HEK293T (cell line): ENCODE data around the gene OR52E4.

Source experiments
- CTCF ChIA-PET: fragments of 350-600 bp; formaldehyde crosslinking; extraction: SDS; loops from one replicate; lab custom pipeline; 2021; ENCODE audit warnings: antibody characterized with exemption, inconsistent platforms; lab: Yijun Ruan, JAX
- POLR2A ChIA-PET: fragments of 350-600 bp; formaldehyde crosslinking; extraction: SDS; loops from one replicate; lab custom pipeline; 2020; ENCODE audit warnings: antibody characterized with exemption, inconsistent platforms; lab: Yijun Ruan, JAX
- DNase-seq: peaks from one replicate; pipeline ENCODE4 v3.0.0; 2012; ENCODE audit warnings: mixed read lengths; ENCODE audit errors: extremely low spot score
- ARNT ChIP-seq: fragments of 450-650 bp; IDR thresholded peaks from 2 replicates; pipeline ENCODE4 v1.6.1; 2017; ENCODE audit warnings: mild to moderate bottlenecking
- BHLHE40 ChIP-seq: fragments of 450-650 bp; IDR thresholded peaks from 2 replicates; pipeline ENCODE4 v1.6.1; 2016; ENCODE audit warnings: mild to moderate bottlenecking, moderate library complexity, borderline replicate concordance
- CTBP1 ChIP-seq: fragments of 450-650 bp; IDR thresholded peaks from 2 replicates; pipeline ENCODE4 v1.6.1; 2016; ENCODE audit warnings: borderline replicate concordance
- ELF4 ChIP-seq: fragments of 450-650 bp; IDR thresholded peaks from 2 replicates; pipeline ENCODE4 v1.6.1; 2017; ENCODE audit warnings: antibody characterized with exemption
- FOXA1 ChIP-seq: fragments of 450-650 bp; IDR thresholded peaks from 2 replicates; pipeline ENCODE4 v1.6.1; 2016; ENCODE audit warnings: mild to moderate bottlenecking
- FOXK2 ChIP-seq: fragments of 450-650 bp; IDR thresholded peaks from 2 replicates; pipeline ENCODE4 v1.6.1; 2016; ENCODE audit warnings: mild to moderate bottlenecking
- FOXM1 ChIP-seq: fragments of 450-650 bp; IDR thresholded peaks from 2 replicates; pipeline ENCODE4 v1.6.1; 2017; ENCODE audit warnings: mild to moderate bottlenecking, borderline replicate concordance
- HDGF ChIP-seq: fragments of 450-650 bp; IDR thresholded peaks from 2 replicates; pipeline ENCODE4 v1.6.1; 2017; ENCODE audit warnings: antibody characterized with exemption, borderline replicate concordance
- L3MBTL2 ChIP-seq: fragments of 450-650 bp; conservative IDR thresholded peaks from 2 replicates; pipeline ENCODE4 v1.6.1; 2016; ENCODE audit warnings: mild to moderate bottlenecking
- LEF1 ChIP-seq: fragments of 450-650 bp; IDR thresholded peaks from 2 replicates; pipeline ENCODE4 v1.6.1; 2017; ENCODE audit warnings: mild to moderate bottlenecking, borderline replicate concordance
- NFRKB ChIP-seq: fragments of 450-650 bp; IDR thresholded peaks from 2 replicates; pipeline ENCODE4 v1.6.1; 2016; ENCODE audit warnings: mild to moderate bottlenecking, moderate library complexity
- PKNOX1 ChIP-seq: fragments of 450-650 bp; IDR thresholded peaks from 2 replicates; pipeline ENCODE4 v1.6.1; 2016
- SP1 ChIP-seq: fragments of 450-650 bp; IDR thresholded peaks from 2 replicates; pipeline ENCODE4 v1.6.1; 2017
- SUZ12 ChIP-seq: fragments of 450-650 bp; IDR thresholded peaks from 2 replicates; pipeline ENCODE4 v1.6.1; 2016; ENCODE audit warnings: mild to moderate bottlenecking
- TARDBP ChIP-seq: fragments of 450-650 bp; IDR thresholded peaks from 2 replicates; pipeline ENCODE4 v1.6.1; 2016
- ZNF384 ChIP-seq: fragments of 450-650 bp; IDR thresholded peaks from 2 replicates; pipeline ENCODE4 v1.6.1; 2016

Gene OR52E4

GRCh38 chr11:5923427-5923776 is 43.0 kb downstream of the OR52E4 start:
- POLR2A ChIA-PET, result no interaction called here
- TF ChIP-seq CTBP1 (no peak), PKNOX1 (no peak), FOXA1 (no peak), ZNF384 (no peak), FOXK2 (no peak), TARDBP (no peak), HDGF (no peak), SP1 (no peak), SUZ12 (no peak), FOXM1 (no peak), ARNT (no peak), ELF4 (no peak), LEF1 (no peak), L3MBTL2 (no peak), NFRKB (no peak), BHLHE40 (no peak)
- CTCF ChIA-PET, result no interaction called here
- DNase-seq, result no peak

GRCh38 chr11:5923794-5924193 is 43.4 kb downstream of the OR52E4 start:
- CTCF ChIA-PET, result no interaction called here
- POLR2A ChIA-PET, result no interaction called here
- no peak for TF ChIP-seq ARNT
- TF ChIP-seq BHLHE40, result no peak
- TF ChIP-seq FOXM1, result no peak
- TF ChIP-seq FOXK2, result no peak
- no peak for TF ChIP-seq FOXA1
- no peak for TF ChIP-seq L3MBTL2
- TF ChIP-seq CTBP1, result no peak
- TF ChIP-seq SUZ12, result no peak
- no peak for TF ChIP-seq PKNOX1
- no peak for TF ChIP-seq LEF1
- TF ChIP-seq ZNF384, result no peak
- no peak for DNase-seq

GRCh38 chr11:5928271-5928670 is 47.8 kb downstream of the OR52E4 start:
- TF ChIP-seq L3MBTL2, result no peak
- TF ChIP-seq ZNF384, result no peak
- TF ChIP-seq FOXM1, result no peak
- no peak for TF ChIP-seq NFRKB
- no peak for TF ChIP-seq PKNOX1
- no peak for TF ChIP-seq SP1
- TF ChIP-seq BHLHE40, result no peak
- no peak for TF ChIP-seq CTBP1
- no peak for TF ChIP-seq SUZ12
- CTCF ChIA-PET, result no interaction called here
- POLR2A ChIA-PET, result no interaction called here
- no peak for DNase-seq

- DNase-seq, result no peak
Measured at GRCh38 chr11:5928811-5929210, 48.4 kb downstream of the OR52E4 start.

GRCh38 chr11:5929571-5930368 is 49.3 kb downstream of the OR52E4 start:
- POLR2A ChIA-PET, result no interaction called here
- no peak for TF ChIP-seq FOXA1
- no peak for TF ChIP-seq SP1
- TF ChIP-seq ELF4, result no peak
- no peak for TF ChIP-seq FOXK2
- no peak for TF ChIP-seq SUZ12
- no peak for TF ChIP-seq BHLHE40
- TF ChIP-seq HDGF, result no peak
- no peak for TF ChIP-seq FOXM1
- no peak for TF ChIP-seq L3MBTL2
- TF ChIP-seq ZNF384, result no peak
- TF ChIP-seq LEF1, result no peak
- no peak for TF ChIP-seq ARNT
- TF ChIP-seq NFRKB, result no peak
- TF ChIP-seq TARDBP, result no peak
- no peak for TF ChIP-seq PKNOX1
- TF ChIP-seq CTBP1, result no peak
- CTCF ChIA-PET, result no interaction called here
- DNase-seq, result no peak

More at GRCh38 chr11:5928811-5929210, 48.4 kb downstream of the OR52E4 start:
- ChIA-PET POLR2A (no interaction called here), CTCF (no interaction called here)
- no peak for TF ChIP-seq LEF1
- TF ChIP-seq SP1, result no peak

- DNase-seq, result no peak
- POLR2A ChIA-PET, result no interaction called here
- TF ChIP-seq SP1 (no peak), BHLHE40 (no peak), ARNT (no peak), LEF1 (no peak), ELF4 (no peak), L3MBTL2 (no peak), HDGF (no peak), SUZ12 (no peak), TARDBP (no peak), ZNF384 (no peak)
- CTCF ChIA-PET, result no interaction called here
Measured at GRCh38 chr11:5930614-5931013, 50.2 kb downstream of the OR52E4 start.
